Inferior parietal cortex (tissue), 1 donor: Measurements from ENCODE around the gene PCCA.
"Not testable (repeated sequence)": the region's sequence is repeated elsewhere in the genome, so short reads cannot be mapped to it uniquely, and the experiment has no call there.

Source experiments
- DNase-seq: peaks from one replicate; pipeline ENCODE4 v3.0.0-alpha.2; 2016; ENCODE audit errors: extremely low spot score

Gene PCCA

DNA sequence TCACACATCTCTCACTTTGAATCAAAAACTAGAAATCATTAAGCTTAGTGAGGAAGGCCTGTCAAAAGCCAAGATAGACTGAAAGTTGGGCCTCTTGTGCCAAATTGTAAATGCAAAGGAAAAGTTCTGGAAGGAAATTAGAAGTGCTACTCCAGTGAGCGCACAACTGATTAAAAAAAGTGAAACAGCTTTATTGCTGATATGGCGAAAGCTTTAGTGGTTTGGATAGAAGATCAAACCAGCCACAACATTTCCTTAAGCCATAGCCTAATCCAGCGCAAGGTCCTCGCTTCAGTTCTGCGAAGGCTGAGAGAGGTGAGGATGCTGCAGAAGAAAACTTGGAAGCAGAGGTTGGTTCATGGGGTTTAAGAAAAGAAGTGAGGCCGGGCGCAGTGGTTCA is 7.6 kb downstream of the PCCA start:
- DNase-seq = no peak

DNA sequence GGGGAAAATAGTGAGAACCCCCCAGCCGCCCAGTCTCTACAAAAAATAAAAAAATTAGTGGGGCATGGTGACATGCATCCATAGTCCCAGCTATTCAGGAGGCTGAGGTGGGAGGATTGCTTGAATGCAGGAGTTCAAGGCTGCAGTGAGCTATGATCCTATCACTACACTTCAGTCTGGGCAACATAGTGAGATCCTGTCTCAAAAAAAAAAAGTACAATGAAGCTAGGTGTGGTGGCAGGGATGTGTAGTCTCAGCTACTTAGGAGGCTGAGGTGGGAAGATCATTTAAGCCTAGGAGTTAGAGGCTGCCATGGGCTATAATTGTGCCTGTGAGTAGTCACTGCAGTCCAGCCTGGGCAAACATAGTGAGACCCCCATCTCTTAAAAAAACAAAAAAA is 8.9 kb downstream of the PCCA start:
- DNase-seq = no peak

DNA sequence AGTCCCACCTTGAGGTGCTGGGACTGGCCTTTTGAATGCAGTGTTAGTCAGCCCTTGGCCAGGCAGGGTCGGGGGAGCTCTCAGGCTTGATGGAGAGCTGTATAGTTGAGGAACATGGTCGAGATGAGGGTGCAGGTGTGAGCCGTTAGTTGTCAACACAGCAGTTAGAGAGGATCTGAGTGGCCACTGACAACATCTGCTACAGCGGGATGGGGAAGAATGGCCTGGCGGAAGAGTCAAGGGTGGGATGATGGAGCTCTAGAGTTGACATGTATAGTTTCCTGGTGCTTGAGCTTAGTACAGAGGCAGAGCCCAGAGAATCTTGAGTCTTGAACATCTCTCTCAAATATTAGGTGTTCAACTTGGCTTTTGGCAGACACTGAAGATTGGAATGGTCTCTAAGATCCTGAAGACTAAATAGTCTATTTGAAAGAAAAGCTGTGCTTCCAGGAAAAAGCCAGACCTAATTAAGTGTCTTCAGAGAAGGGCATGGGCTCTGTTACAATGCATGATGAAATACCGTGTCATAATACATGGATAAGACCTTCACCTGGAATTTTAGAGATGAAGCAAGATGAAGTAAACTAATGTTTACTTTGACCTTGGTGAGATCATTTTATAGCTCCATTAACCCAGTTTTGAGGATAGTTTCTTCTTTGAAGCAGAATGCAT is 9.7 kb downstream of the PCCA start:
- no peak for DNase-seq

DNA sequence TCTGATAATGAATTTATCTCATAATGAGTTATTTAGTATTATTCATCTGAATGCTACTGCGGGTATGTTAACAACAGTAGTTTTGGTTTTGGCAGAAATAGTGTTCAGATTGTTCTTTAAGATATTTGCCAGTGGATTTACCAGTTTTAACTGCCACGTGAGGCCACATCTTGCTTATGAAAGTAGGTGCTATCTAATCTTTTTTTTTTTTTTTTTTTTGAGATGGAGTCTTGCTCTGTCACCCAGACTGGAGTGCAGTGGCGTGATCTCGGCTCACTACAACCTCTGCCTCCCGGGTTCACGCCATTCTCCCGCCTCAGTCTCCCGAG is 10.2 kb downstream of the PCCA start:
- DNase-seq = not testable (repeated sequence)

DNA sequence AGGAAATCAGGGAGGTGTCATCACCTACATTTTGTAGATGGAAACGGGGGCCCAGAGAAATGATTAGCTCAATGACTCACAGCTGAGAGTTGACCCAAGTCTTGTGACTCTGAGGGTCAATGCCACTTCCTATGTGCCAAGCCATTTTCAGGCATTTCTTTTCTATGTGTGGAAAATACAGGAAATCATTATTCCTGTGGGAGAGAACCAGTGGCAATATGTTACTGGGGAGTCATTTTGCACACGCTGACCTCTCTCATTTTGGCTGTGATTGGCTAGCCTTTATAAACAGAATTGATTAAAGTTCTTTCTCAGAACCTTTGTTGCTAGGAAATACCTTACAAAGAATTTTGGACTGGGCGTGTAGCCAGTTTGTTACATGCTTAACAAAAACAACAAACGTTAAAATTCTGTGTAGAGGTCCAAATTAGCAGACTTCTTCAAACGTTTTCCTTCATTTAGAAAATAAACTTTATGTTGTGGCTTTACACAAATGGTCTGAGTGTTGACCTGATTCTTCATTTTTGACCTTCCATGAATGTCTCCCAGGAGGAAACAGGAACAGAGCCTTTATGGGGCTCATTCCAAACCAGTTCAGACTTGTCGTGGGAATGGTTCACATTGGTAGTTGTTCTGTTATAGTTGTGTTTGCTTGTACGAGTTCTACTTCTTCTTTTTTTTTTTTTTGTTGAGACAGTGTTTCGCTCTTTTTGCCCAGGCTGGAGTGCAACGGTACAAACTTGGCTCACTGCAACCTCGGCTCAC is 11.4 kb downstream of the PCCA start:
- peak; percentile 44 for DNase-seq

DNA sequence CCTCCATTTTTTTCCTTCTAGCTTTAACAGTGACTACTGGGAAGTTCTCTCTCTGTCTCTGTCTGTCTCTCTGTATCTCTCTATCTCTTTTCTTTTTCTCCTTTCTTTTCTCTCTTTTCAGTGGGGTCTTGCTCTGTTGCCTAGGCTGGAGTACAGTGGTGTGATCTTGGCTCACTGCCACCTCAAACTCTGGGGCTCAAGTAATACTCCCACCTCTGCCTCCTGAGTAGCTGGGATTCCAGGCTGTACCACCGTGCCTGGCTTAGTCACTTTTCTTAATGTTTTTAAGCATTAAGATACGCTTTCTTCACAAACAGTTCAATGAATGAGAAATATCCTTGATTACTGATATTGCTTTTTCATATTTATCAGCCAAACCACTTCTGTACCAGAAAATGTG is 13.1 kb downstream of the PCCA start:
- DNase-seq = no peak

DNA sequence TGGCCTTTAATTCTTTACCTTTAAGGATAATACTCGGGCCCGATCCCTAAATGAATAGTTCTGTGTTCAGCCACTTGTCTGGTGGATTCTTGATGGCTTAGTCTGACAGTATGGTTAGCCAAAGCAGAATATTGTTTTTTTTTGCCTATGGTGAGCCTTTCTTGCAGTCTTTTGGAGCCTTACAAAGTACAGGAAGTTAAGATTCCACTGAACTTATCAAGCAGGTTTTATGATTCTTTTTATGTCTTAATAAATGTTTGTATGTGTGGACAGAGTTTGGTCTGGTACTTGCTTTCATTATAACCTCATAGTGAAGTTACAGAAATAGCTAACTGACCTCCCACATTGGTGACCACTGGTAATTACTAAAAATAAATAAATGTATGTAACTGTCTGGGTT is 17.1 kb downstream of the PCCA start:
- no peak for DNase-seq

DNA sequence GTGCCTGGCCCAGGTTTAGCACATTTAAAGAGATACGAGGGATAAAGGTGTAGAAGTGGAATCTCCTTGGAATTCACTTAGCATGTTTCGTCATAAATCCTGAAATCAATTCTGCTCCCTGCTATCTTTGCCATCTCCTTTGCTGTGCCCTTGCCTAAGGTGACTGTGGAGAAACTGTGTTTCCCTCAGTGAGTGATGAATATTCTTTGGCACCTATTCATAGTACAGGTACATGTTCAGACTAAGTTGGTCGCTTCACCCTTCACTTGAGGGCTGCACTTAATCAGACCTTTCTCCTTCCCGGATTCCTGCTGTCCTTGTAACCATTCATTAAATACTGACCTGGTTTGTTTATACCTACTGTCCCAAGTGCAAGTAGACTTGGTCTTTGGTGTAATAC is 17.8 kb downstream of the PCCA start:
- no peak for DNase-seq

DNA sequence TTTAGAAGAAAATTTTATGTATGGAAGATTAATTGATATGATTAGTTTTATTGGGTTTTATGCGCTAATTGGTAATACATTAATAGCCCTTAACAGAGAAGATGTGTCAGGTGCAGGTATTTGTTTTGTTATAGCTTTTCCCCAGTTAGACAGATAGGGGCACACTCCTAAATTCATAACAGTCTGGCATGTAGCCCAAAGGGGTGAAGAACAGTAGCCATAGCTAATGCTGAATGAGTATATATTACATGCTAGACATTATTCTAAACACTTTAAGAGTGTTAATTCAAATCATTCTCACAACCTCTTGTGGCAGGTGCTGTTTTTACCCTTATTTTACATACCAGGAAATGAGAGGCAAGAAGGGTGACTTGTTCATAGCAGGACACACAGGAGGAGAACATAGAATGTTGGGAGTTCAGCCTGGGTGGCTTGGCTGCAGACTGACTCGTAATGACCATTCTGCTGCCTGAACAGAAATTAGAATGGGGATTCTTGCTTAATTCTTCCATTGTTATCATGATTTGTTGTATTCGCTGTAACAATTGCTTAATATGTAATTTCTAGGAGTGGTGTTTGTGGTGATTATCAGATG is 20.1 kb downstream of the PCCA start:
- DNase-seq = no peak

DNA sequence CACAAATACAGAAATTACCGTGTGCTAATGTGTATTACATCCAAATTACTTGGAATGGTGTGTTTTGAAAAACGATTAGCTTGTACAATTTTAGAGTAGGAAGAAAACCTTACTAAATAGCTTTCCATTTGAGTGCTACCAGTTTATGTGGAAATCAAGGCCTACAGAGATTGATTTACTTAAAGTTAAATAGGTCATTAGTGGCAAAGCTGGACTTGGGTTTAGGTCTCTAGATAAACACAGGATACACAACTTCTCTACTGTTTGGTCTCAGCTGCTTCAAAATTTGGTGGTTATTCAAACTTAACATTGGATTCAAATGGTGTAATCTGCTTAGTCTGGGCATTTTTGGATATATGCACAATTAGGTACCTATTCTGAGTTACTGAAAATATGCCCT is 21.4 kb downstream of the PCCA start:
- DNase-seq = no peak

DNA sequence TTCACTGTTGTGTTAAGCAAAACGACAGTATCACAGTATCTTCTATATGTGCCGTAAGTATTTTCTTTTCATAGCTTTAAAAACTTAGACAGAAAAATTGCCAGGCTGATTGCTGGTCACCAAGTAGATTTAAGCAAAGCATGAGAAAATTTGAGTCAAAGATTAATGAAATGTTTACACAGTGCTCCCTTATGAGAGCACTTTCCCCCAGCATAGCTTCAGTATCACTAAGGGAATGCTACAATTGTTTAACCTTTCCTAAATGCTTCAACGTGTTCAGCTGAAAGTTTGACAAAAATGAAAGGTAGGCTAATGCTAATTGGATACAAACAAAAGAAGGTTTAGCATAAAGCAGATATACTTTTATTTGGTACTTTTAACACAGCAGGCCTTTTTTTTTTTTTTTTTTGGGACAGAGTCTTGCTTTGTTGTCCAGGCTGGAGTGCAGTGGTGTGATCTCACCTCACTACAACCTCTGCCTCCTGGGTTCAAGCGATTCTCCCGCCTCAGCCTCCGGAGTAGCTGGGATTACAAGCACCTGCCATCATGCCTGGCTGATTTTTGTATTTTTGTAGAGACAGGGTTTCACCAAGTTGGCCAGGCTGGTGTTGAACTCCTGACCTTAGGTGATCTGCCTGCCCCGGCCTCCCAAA is 23.4 kb downstream of the PCCA start:
- DNase-seq = no peak

DNA sequence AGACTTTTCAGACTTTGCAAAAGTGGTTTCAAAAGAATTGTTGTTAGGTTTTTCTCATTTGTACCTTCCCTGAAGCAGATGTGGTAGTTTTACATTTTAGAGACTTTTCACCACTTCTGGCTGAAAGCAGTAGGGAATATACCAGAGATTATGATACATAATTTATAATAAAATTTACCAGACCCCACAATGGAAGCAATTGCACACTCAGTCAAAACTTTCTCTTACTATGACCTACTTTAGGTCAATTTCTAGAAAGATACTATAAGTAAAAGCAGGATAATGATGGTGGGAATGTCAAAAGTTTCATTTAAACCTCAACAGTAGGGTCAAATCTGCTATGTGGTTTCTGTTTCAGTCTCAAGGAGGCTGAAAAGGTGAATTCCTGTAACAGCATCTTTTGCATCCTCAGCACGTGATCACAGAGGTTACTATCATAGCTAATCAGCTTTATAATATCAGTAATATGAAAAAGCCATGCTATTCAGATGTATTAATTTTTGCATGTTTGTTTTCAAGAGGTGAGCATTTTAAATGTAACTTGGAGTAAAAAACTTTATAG is 26.9 kb downstream of the PCCA start:
- DNase-seq = no peak

DNA sequence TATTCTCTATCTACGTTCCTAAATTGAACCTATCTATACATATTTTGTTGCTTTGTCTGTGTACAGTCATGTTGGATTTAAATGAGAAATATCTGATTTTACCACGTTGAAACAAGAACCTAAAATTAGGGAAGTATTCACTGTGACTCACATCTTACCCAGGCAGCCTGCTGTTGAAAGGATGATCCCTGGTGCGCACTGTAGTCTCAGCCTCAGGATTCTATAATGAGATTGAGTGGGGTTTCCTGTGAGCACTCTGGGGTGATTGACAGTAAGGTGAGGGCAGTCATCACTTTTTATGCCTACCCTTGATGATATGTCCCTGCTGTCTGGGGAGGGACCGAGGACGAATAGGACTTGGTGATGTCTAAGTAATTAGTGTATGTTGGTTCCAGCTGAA is 35.4 kb downstream of the PCCA start:
- no peak for DNase-seq

DNA sequence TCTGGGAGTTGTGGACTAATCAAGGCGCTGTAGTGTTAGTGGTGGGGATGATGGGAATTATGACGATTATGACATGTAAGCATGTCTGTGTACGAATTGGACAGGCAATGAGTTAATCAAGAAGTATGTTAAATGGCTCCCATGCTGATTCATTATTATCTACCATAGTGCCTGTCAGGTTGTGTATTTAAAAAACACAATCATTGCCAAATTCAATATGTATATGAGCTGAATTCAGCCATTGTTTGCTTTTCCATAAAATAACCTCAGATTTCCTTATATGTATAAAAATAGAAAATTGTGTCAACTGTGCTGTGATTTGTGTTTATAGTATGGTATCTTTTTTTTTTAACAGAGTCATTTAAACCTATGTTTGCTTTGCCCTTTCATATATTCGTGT is 37.1 kb downstream of the PCCA start:
- no peak for DNase-seq

DNA sequence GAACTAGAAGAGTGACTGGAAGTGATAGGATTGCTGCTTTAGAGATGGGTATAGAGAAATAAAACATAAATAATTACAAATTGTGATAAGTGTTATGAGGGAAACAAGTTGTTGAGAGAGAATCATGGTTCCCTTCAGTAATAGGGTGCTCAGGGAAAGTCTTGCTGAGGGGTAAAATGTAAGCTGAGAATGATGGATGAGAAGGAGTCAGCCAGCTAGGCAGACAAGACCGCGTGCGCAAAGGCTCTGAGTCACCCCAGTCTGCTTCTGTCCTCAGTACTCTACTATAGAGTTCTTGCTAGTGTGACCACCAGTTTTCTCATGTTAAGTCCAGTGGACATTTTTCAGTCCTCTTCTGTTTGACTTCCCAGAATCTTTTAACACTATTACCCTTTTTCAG is 39.5 kb downstream of the PCCA start:
- no peak for DNase-seq

DNA sequence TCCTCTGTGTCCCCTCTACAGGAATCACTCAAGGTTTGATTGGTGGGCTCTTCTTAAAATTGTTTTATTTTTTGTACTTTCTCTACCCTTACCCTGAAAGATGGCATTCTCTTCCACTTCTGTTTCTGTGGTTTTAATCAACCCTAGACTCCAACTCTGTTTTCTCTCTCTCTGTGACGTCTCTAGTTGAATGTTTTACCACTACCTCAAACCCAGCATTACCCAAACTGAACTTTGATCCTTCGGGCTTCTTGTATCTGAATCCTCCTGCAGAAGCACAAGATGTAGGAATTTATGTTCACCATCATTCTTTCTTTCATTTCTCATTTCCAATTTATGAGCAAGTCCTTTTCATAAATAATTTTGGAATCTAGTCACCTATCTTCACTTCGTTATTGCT is 39.9 kb downstream of the PCCA start:
- DNase-seq = no peak

DNA sequence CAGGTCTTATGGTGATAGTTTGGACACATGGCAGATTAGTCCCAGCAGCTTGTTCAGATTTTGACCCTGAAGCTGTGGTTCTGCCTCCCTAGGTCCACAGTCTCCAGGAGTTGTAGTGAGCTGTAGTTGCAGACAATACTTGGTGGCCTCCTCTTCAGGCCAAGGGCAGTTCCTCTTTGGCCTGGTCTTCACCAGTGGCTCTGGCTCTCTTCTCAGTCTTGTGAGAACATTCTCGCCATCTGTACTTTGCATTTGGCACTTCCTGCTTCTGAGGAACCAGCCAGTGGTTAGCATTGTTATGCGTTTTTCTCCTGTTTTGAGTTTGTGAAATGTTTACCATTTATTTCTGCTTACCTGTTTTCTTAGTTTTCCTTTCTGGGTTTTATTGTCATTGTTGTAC is 40.7 kb downstream of the PCCA start:
- peak; percentile 8 for DNase-seq

DNA sequence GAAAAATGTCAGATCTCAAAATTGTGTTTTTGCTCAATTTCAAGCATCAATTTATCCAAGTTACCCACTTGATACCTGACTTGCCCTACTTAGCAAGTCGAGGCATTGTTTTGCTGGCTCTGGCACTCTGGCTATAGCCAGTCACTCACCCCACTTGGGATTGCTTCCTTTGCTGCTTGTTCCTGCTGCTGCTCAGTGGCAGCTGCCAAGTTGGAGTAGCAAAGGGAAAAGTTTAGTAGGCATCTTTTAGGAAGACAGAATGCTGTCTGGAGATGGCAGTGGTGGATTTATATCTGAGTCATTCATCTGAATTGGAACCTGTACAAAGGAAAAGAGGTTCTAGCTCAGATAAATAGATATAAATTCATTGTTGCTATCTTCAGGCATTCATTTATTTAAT is 41.2 kb downstream of the PCCA start:
- DNase-seq = peak; percentile 14

DNA sequence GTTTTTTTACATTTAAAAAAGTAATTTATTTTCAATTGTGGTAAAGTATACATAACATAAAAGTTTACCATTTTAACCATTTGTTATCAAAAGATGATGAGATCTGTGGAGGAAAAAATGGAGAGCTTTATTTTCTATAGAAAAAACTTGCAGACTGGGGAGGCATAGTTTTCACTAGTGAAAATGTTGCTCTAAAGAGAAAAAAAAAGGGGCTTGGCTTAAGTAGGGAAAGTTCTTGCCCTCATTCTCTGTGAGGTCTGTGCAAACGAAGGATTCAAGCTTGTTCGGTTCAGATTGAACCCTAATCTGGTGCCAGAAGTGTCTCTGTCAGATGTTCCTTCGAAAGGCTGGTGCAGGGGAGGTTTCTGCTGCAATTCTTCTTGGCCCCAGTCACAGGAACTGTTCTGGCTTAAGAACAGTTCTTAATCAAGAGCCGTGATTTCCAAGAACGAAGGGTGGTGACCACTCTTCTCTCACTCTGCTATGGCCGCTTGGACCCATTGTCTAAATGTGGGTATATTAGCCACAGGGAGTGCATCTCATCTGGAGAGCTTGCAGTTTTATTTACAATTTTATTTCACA is 42.1 kb downstream of the PCCA start:
- DNase-seq = no peak

DNA sequence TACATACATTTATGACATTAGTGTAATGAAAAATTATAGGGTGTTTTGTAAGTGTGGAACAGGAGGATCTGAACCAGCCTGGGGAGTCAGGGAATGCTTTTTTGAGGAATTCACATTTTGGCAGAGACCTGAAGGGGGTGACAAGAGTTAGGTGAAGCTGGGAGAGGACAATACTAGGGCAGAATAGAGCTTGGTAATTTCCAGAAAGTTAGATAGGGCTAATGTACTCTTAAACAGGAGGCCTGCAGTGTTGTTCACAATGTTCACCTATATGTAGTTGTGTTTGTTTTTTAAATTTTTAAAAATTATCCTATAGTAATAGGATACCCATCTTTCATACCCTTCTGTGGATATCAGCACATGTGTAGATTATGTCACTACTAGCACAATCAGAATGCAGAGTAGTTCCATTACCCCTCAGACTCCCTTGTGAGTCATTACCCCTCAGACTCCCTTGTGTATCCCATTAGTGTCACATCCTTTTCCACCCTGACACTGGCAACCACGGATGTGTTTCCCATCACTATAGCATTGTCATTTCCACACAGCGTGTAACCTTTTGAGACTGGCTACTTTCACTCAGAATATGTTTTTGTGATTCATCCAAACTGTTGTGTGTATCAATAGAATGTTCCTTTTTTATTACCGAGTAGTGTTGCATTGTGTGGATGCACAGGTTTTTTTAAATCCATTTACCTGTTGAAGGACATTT is 43.1 kb downstream of the PCCA start:
- no peak for DNase-seq

DNA sequence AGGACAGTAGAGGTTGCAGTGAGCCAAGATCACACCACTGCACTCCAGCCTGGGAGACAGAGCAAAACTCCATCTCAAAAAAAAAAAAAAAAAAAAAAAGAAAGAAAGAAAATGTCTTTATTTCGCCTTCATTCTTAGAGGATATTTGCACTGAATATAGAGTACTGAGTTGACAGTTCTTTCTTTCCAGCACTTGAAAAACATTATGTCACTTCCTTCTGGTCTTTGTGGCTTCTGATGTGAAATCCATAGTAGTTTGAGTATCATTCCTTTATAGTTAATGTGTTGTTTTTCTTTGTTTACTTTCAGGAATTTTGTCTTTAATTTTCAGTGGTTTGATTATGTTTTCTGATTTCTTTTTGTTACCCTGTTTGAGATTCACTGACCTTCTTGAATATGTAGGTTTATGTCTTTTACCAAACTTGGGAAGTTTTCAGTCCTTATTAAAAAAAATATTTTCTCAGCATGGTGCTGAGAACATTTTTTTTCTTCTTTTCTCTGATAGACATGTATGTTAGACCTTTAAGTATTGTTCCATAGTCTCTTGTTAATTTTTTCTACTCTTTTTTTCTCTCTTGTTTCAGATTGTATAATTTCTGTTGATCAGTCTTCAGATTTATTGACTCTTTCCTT is 50.1 kb downstream of the PCCA start:
- DNase-seq = no peak
